GM10266 (cell line): ENCODE data around the gene STRBP.

ENCODE experiments used
- DNase-seq: peaks from one replicate; pipeline ENCODE4 v3.0.0; 2012; ENCODE audit errors: extremely low spot score
- TF ChIP-seq, protein P1 (sequence below): IDR thresholded peaks from 2 replicates; pipeline ENCODE4 v1.5.1; 2012; ENCODE audit warnings: mild to moderate bottlenecking, low read depth; ENCODE audit not compliant: control insufficient read depth, insufficient read depth; ENCODE audit errors: missing control alignments

STRBP gene

GRCh38 chr9:123104807-123105206 is 163.6 kb downstream of the STRBP start:
- DNase-seq = no peak
- TF ChIP-seq, protein P1, sequence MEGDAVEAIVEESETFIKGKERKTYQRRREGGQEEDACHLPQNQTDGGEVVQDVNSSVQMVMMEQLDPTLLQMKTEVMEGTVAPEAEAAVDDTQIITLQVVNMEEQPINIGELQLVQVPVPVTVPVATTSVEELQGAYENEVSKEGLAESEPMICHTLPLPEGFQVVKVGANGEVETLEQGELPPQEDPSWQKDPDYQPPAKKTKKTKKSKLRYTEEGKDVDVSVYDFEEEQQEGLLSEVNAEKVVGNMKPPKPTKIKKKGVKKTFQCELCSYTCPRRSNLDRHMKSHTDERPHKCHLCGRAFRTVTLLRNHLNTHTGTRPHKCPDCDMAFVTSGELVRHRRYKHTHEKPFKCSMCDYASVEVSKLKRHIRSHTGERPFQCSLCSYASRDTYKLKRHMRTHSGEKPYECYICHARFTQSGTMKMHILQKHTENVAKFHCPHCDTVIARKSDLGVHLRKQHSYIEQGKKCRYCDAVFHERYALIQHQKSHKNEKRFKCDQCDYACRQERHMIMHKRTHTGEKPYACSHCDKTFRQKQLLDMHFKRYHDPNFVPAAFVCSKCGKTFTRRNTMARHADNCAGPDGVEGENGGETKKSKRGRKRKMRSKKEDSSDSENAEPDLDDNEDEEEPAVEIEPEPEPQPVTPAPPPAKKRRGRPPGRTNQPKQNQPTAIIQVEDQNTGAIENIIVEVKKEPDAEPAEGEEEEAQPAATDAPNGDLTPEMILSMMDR = no peak

DNA sequence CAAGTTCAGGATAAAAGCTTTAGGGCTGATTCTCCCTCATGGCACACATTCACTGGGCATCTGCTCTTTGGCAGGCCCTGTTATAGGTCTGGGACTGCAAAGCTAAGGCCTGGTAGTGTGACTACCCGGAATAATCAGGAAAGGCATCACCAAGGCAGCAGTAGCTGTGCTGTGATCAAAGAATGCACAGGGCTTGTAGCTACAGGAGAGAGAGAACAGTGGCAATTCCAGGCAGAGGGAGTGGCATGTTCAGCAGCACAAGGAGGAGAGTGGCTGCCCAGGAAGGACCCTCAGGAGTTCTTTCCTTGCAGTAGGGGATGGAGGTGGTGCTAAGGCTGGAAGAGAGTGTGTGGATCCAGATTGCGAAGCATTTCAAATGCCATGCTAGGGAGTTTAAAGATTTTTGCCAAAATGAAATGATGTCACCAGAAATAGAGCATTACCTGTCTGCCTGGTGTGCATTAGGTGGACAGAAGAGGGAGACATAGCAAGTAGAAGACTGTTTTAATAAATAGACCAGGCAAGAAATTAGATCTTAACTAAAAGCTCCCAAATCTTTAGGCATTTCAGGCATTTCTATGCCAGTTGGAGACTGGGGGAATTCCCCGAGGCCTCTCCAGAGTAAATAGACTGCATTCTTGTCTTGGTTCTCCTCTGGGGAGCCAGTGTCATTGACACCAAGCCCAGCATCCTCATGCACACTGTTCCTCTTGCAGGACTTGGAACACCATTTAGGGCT is 165.8 kb downstream of the STRBP start:
- no peak for DNase-seq

GRCh38 chr9:123099548-123099947 is 168.8 kb downstream of the STRBP start:
- DNase-seq = no peak

More for the DNA sequence above, 165.8 kb downstream of the STRBP start:
- TF ChIP-seq, protein P1 = peak; percentile 33

DNA sequence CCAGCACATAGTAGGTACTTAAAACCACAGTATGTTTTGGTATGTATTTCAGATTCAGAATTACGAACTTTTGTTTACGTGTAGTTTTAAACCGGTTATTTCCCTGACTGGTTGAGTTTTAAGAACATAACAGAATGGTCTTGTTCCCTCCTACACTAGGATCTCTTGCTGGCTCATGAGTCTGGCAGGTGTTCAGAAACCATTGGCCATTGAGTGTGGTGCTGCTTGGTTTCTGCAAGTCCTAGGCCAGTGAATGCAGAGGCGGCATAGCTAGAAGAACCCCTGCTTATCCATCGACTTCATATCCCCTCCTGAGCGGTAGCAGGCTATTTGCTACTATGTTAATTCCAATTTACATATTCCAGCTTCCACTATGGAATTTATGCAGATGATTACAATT is 169.3 kb downstream of the STRBP start:
- DNase-seq = no peak
- TF ChIP-seq, protein P1 = no peak

More at GRCh38 chr9:123099548-123099947, 168.8 kb downstream of the STRBP start:
- TF ChIP-seq, protein P1 = no peak

- no peak for DNase-seq
- TF ChIP-seq, protein P1 = no peak
Observed at GRCh38 chr9:123098096-123098459, 170.3 kb downstream of the STRBP start.

GRCh38 chr9:123097430-123098095 is 170.8 kb downstream of the STRBP start:
- TF ChIP-seq, protein P1 = no peak
- no peak for DNase-seq

GRCh38 chr9:123096987-123097386 is 171.4 kb downstream of the STRBP start:
- TF ChIP-seq, protein P1 = no peak
- no peak for DNase-seq
